CD4-positive, CD25-positive, alpha-beta regulatory T cell (primary cell): ENCODE data around the gene PPIL6. TPM values are rescaled to one million over a fixed set of nuclear protein-coding genes. Genes with fewer than 3 reads are reported as not detected.
A peak's percentile ranks its signal among the peaks of the same experiment; 100 is the strongest.

Source experiments
- ATAC-seq, 2 donors: fragments of 150-1000 bp; cut with Tn5 transposase; one replicate each; pipeline ENCODE4 v1.10.0; 2021; ENCODE audit warnings: low read depth in 2 of 2, moderate number of reproducible peaks in 2 of 2, moderate library complexity in 1 of 2
- DNase-seq, 3 donors: peaks; one replicate each; pipeline versions ENCODE4 v3.0.0 to v3.0.0-alpha.2; 2012 to 2022; ENCODE audit warnings: mixed read lengths in 1 of 3
- H3K27ac ChIP-seq: one replicate; pipeline ENCODE4 v1.7.0; 2013; ENCODE audit warnings: mild to moderate bottlenecking, low read length; ENCODE audit not compliant: insufficient read depth, poor library complexity, severe bottlenecking
- H3K27me3 ChIP-seq: one replicate; pipeline ENCODE4 v1.7.0; 2013; ENCODE audit warnings: low read length; ENCODE audit not compliant: control insufficient read depth, insufficient read depth
- H3K36me3 ChIP-seq: one replicate; pipeline ENCODE4 v1.7.0; 2013; ENCODE audit warnings: mild to moderate bottlenecking, low read length, moderate library complexity; ENCODE audit not compliant: control insufficient read depth, insufficient read depth
- H3K4me1 ChIP-seq: 2 replicates; pipeline ENCODE4 v1.7.0; 2013; ENCODE audit warnings: mild to moderate bottlenecking, low read length; ENCODE audit not compliant: insufficient read depth, control insufficient read depth, poor library complexity, severe bottlenecking
- H3K4me3 ChIP-seq: one replicate; pipeline ENCODE4 v1.7.0; 2013; ENCODE audit warnings: low read depth, mild to moderate bottlenecking, low read length, moderate library complexity
- H3K9me3 ChIP-seq, 2 experiments: 1 replicate in 1 of 2; 2 replicates in 1 of 2; pipeline ENCODE4 v1.7.0; 2013; ENCODE audit warnings: low read length in 2 of 2, mild to moderate bottlenecking in 1 of 2, moderate library complexity in 1 of 2; ENCODE audit not compliant: control insufficient read depth in 2 of 2
- H3K27ac Mint-ChIP-seq, 3 donors: one replicate each; pipeline ENCODE4 v1.8.0; 2020 to 2022; ENCODE audit warnings: mild to moderate bottlenecking in 3 of 3, mixed read lengths in 3 of 3, moderate library complexity in 2 of 3
- H3K27me3 Mint-ChIP-seq: one replicate; pipeline ENCODE4 v1.8.0; 2022; ENCODE audit warnings: mild to moderate bottlenecking, mixed read lengths
- H3K36me3 Mint-ChIP-seq: one replicate; pipeline ENCODE4 v1.8.0; 2020; ENCODE audit warnings: mixed read lengths
- H3K4me1 Mint-ChIP-seq, 4 donors: one replicate each; pipeline ENCODE4 v1.8.0; 2020 to 2022; ENCODE audit warnings: mixed read lengths in 4 of 4, mild to moderate bottlenecking in 1 of 4
- H3K4me3 Mint-ChIP-seq, 4 donors: one replicate each; pipeline ENCODE4 v1.8.0; 2020 to 2022; ENCODE audit warnings: mild to moderate bottlenecking in 4 of 4, mixed read lengths in 4 of 4, moderate library complexity in 3 of 4
- H3K9me3 Mint-ChIP-seq, 7 donors: one replicate each; pipeline ENCODE4 v1.8.0; 2020 to 2022; ENCODE audit warnings: mixed read lengths in 7 of 7, mild to moderate bottlenecking in 3 of 7, moderate library complexity in 2 of 7
- polyA plus RNA-seq, 4 donors: library from polyadenylated mRNA; unstranded; fragments of 300-500 nt; fragmentation: Illumina TruSeq; gene quantifications; one replicate each; pipeline ENCODE4 v1.2.3, GENCODE V29; 2021
- total RNA-seq: library from RNA; stranded (reverse); gene quantifications from one replicate; pipeline ENCODE4 v1.2.3, GENCODE V29; 2022

The PPIL6 gene
- total and polyA plus RNA-seq, 5 donors from 2014 or later: 0.24 to 0.91 (median 0.42) TPM

DNA sequence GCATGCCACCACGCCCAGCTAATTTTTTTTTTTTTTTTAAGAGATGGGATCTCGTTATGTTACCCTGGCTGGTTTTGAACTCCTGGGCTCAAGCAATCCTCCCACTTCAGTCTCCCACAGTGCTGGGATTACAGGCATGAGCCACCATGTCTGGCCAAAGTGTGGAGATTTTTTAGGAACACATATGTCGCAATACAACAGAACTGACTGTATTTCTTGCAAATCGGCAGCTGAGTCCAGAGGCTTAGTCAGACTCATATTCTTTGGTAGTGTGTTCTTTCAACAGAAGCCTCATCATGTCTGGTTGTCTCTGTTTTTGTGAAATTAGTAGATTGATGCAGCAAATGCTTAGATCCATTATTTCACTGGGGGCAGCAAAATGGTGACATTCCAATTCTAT lies 34.2 kb downstream of the PPIL6 start:
- no peak overlapping the region for H3K27ac ChIP-seq
- ATAC-seq (no peak), DNase-seq (no peak)
- no peak overlapping the region for H3K4me3 Mint-ChIP-seq
- H3K9me3 Mint-ChIP-seq: peaks cover 0 to 3% (median 0%) of the 10 kb centered on the region in 7 donors
- no peaks in the 10 kb centered on the region for H3K4me1 ChIP-seq
- H3K4me1 Mint-ChIP-seq: no peaks in the 10 kb centered on the region
- H3K27ac Mint-ChIP-seq: no peak overlapping the region
- H3K27me3 Mint-ChIP-seq: peaks cover 23% of the 10 kb centered on the region
- H3K9me3 ChIP-seq: no peaks in the 10 kb centered on the region
- no peak overlapping the region for H3K4me3 ChIP-seq
- H3K36me3 Mint-ChIP-seq: no peaks in the 10 kb centered on the region
- H3K27me3 ChIP-seq: peaks cover 7% of the 10 kb centered on the region
- H3K36me3 ChIP-seq: no peaks in the 10 kb centered on the region

DNA sequence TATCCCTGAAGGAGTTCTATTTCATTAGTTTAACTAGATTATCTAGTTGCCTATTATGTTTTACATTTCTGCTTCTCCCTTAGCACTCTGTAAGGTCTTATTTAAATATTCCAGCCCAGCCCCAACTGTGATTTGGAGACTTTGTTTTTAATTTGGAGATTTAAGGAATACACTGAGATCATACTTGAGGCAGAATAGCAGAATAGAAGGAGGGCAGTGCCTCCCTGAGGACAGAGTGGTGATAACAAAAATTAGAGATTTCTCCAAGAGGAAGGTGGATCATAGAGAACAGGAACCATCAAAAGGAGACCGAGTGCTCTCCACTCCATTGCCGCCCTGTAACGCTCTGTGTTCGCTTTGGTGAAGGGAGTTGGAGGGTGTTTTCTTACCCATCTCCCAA lies 43.4 kb downstream of the PPIL6 start:
- H3K36me3 Mint-ChIP-seq: peaks cover 4% of the 10 kb centered on the region
- no peaks in the 10 kb centered on the region for H3K9me3 ChIP-seq
- peaks cover 0 to 2% (median 0%) of the 10 kb centered on the region in 4 donors for H3K4me1 Mint-ChIP-seq
- peaks cover 22% of the 10 kb centered on the region for H3K27me3 Mint-ChIP-seq
- H3K27me3 ChIP-seq: no peaks in the 10 kb centered on the region
- H3K36me3 ChIP-seq: no peaks in the 10 kb centered on the region
- no peaks in the 10 kb centered on the region for H3K4me1 ChIP-seq
- no peak for ATAC-seq
- H3K4me3 ChIP-seq: no peak overlapping the region
- H3K9me3 Mint-ChIP-seq: no peaks in the 10 kb centered on the region
- no peak overlapping the region for H3K4me3 Mint-ChIP-seq
- H3K27ac ChIP-seq: no peak overlapping the region
- H3K27ac Mint-ChIP-seq: no peak overlapping the region
- DNase-seq: no peak

DNA sequence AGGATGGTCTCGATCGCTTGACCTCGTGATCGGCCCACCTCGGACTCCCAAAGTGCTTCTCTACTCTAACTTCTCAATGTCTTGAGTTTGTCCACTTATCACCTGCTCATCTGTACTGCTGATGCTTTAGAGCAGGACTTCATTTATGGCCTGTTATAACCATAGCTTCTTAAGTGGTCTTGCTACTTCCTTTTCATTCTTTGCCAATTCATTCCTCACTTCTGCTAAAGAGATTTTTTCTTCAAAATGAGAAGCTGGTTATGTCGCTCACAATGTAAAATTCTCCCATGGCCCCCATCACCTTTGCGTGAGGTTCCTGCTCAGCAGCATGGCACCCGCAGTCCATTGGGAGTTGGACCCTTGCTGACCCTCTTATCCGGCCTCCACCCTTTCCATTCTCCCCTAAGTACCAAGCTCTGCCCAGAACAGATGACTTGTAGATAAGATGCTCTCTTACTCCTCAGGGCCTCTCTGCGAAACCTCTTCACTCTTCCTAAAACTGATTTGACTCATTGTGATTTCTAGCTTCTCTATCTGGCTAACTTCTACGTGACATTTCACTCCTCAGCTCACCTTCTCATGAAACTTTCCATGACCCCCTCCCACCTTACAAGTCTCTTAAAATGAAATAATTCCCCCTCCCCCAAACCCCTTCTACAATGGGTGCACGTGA lies 44.2 kb downstream of the PPIL6 start:
- Mint-ChIP-seq H3K4me3 (no peak overlapping the region), H3K36me3 (peaks cover 4% of the 10 kb centered on the region), H3K9me3 (no peaks in the 10 kb centered on the region), H3K27me3 (peaks cover 22% of the 10 kb centered on the region), H3K27ac (peak overlapping the region in 1 of 3 donors; percentile 70), H3K4me1 (peaks cover 0 to 4% (median under 1%) of the 10 kb centered on the region in 4 donors)
- ATAC-seq (no peak), DNase-seq (no peak)
- no peak overlapping the region for H3K4me3 ChIP-seq
- H3K27me3 ChIP-seq: no peaks in the 10 kb centered on the region
- H3K9me3 ChIP-seq: no peaks in the 10 kb centered on the region
- H3K27ac ChIP-seq: no peak overlapping the region
- no peaks in the 10 kb centered on the region for H3K36me3 ChIP-seq
- no peaks in the 10 kb centered on the region for H3K4me1 ChIP-seq

DNA sequence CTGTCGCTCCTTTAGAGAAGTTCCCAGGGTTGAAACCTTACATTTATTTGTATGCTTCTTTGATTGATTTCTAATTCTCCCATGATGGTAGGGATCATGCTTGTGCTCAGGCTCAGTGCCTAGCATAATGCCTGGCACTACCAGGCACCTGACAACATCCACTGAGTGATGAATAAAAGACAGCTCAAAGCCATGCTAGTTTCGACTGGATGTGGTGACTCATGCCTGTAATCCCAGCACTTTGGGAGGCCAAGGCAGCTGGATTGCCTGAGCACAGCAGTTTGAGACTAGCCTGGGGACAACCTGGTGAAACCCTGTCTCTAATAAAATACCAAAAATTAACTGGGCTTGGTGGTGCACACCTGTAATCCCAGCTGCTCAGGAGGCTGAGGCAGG lies 46.5 kb downstream of the PPIL6 start:
- Mint-ChIP-seq H3K27me3 (peaks cover 22% of the 10 kb centered on the region), H3K27ac (no peak overlapping the region), H3K4me1 (peaks cover 0 to 9% (median 2%) of the 10 kb centered on the region in 4 donors), H3K4me3 (no peak overlapping the region), H3K36me3 (peaks cover 4% of the 10 kb centered on the region), H3K9me3 (no peaks in the 10 kb centered on the region)
- H3K27ac ChIP-seq: no peak overlapping the region
- no peaks in the 10 kb centered on the region for H3K36me3 ChIP-seq
- H3K4me3 ChIP-seq: no peak overlapping the region
- H3K4me1 ChIP-seq: no peaks in the 10 kb centered on the region
- no peaks in the 10 kb centered on the region for H3K27me3 ChIP-seq
- DNase-seq: no peak
- H3K9me3 ChIP-seq: no peaks in the 10 kb centered on the region
- ATAC-seq: no peak

DNA sequence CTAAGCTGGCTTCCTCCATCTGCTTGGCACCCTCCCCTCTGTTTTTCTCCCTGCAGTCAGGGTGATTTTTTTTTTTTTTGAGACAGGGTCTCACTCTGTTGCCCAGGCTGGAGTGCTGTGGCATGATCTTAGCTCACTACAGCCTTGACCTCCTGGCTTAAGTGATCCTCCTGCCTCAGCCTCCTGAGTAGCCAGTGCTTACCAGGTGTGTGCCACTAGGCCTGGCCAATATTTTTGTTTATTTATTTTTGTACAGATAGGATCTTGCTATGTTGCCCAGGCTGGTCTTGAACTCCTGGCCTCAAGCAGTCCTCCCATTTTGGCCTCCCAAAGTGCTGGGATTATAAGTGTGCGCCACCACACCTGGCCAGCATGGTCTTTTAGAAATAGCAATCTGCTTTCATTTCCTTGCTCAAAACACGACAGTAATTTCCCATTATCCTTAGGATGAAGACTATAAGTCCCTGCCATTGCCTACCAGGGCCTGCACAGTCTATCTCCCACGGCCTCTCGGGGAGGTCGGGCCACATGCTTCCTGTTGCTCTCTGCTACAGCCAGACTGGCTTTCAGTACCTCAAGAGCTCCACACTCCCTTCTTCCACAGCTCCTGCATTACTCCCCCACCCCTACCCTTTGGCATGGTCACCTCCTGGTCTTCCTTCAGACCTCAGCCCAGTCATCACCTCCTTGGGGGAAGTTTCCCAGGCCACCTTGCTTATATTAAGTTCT lies 47.1 kb downstream of the PPIL6 start:
- no peaks in the 10 kb centered on the region for H3K4me1 ChIP-seq
- no peaks in the 10 kb centered on the region for H3K9me3 ChIP-seq
- peaks cover 0 to 9% (median 2%) of the 10 kb centered on the region in 4 donors for H3K4me1 Mint-ChIP-seq
- no peak for DNase-seq
- H3K27ac Mint-ChIP-seq: no peak overlapping the region
- H3K9me3 Mint-ChIP-seq: no peaks in the 10 kb centered on the region
- no peak overlapping the region for H3K27ac ChIP-seq
- no peak for ATAC-seq
- H3K27me3 Mint-ChIP-seq: peaks cover 17% of the 10 kb centered on the region
- no peaks in the 10 kb centered on the region for H3K36me3 ChIP-seq
- no peaks in the 10 kb centered on the region for H3K27me3 ChIP-seq
- peaks cover 4% of the 10 kb centered on the region for H3K36me3 Mint-ChIP-seq
- H3K4me3 ChIP-seq: no peak overlapping the region
- H3K4me3 Mint-ChIP-seq: no peak overlapping the region

DNA sequence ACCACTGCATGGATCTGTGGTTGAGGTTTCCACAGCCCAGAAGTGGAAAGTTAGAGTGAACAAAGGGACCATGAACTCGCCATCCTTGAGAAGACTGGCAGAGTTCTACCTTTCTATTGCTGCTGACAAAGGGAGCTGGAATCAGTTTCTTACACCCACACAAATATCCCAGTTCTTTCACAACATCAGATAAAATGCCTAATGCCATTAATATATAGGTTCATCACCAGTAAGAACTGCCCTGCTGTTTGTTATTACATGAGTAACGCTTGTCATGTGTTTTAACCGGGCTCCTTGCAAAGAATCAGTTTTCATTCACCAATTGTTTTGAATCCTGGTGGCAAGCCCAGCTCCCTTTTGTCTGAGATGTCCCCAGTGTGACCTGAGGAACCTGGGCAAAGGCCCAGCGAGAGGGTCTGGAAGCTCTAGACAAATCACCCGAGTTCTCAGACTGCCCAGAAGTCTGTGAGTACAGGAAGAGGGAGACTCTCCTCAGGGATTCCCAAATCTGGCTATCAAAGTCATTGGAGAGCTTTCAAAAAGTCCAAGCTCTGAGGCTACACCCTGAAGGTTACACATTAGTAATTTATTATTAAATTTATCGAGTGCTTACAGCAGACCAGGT lies 50.7 kb downstream of the PPIL6 start:
- Histone ChIP-seq H3K36me3 (no peaks in the 10 kb centered on the region), H3K4me3 (no peak overlapping the region), H3K27me3 (no peaks in the 10 kb centered on the region), H3K9me3 (no peaks in the 10 kb centered on the region), H3K4me1 (no peaks in the 10 kb centered on the region), H3K27ac (no peak overlapping the region)
- no peak for DNase-seq
- Mint-ChIP-seq H3K4me1 (peaks cover 0 to 9% (median 2%) of the 10 kb centered on the region in 4 donors), H3K27me3 (peaks cover 8% of the 10 kb centered on the region), H3K4me3 (no peak overlapping the region), H3K27ac (no peak overlapping the region), H3K36me3 (peaks cover 4% of the 10 kb centered on the region), H3K9me3 (no peaks in the 10 kb centered on the region)
- no peak for ATAC-seq

DNA sequence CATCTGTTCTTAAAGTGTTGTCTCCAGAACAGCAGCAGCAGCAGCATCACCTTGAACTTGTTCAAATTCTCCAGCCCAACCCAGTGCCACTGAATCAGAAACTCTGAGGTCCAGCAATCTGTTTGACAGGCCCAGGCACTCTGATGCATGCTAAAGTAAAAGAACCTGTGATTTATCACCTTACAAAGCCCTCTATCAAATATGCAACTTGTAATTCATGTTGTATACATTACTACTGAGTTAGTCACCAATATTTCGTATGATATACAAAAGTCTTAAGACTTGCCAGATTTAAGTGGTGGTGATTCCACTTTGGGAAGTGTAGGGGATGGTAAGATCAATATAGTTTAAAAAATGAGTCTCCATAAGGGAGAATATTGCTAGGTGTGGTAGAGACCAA lies 52.2 kb downstream of the PPIL6 start:
- H3K4me3 Mint-ChIP-seq: no peak overlapping the region
- H3K4me1 Mint-ChIP-seq: peaks cover 0 to 11% (median 4%) of the 10 kb centered on the region in 4 donors
- no peaks in the 10 kb centered on the region for H3K27me3 Mint-ChIP-seq
- ATAC-seq: no peak
- H3K27ac Mint-ChIP-seq: no peak overlapping the region
- Histone ChIP-seq H3K4me1 (peaks cover 6% of the 10 kb centered on the region), H3K27ac (no peak overlapping the region), H3K9me3 (no peaks in the 10 kb centered on the region), H3K27me3 (no peaks in the 10 kb centered on the region), H3K4me3 (no peak overlapping the region), H3K36me3 (no peaks in the 10 kb centered on the region)
- no peak for DNase-seq
- H3K9me3 Mint-ChIP-seq: no peaks in the 10 kb centered on the region
- peaks cover 4% of the 10 kb centered on the region for H3K36me3 Mint-ChIP-seq
